IMR-90 (cell line): ENCODE measurements around the gene LHFPL3. TPM values are rescaled to one million over a fixed set of nuclear protein-coding genes. Genes with fewer than 3 reads are reported as not detected.

ENCODE experiments used
- ATAC-seq: fragments of 200-7000 bp; cut with Tn5 transposase; 2 replicates; pipeline ENCODE4 v1.9.1; 2020; ENCODE audit warnings: low read depth, mild to moderate bottlenecking, moderate library complexity
- BruUV-seq: library from RNA; stranded (reverse); fragments of 400-500 nt; replicated peaks from 2 replicates; lab custom pipeline; 2021; lab: Mats Ljungman, UMichigan
- CTCF ChIA-PET: fragments of 300-600 bp; formaldehyde crosslinking; extraction: SDS; loops from one replicate; lab custom pipeline; 2021; ENCODE audit warnings: antibody characterized with exemption; lab: Yijun Ruan, JAX
- POLR2A ChIA-PET: fragments of 300-600 bp; sonication (Branson Sonifier 250); formaldehyde crosslinking; loops from one replicate; lab custom pipeline; 2022; ENCODE audit warnings: antibody characterized with exemption; ENCODE audit not compliant: unreplicated experiment; lab: Charles Lee
- DNase-seq: peaks from one replicate; pipeline ENCODE4 v3.0.0; 2013
- H2AFZ ChIP-seq: replicated peaks from 2 replicates; pipeline ENCODE3; 2013; ENCODE audit warnings: low read length, mild to moderate bottlenecking; ENCODE audit not compliant: poor library complexity
- H2AK5ac ChIP-seq: 2 replicates; pipeline ENCODE4 v1.6.1; 2013; ENCODE audit warnings: low read depth, low read length, inconsistent platforms
- H2AK9ac ChIP-seq: replicated peaks from 2 replicates; pipeline ENCODE3; 2013; ENCODE audit warnings: mild to moderate bottlenecking, low read depth, low read length, moderate library complexity; ENCODE audit not compliant: poor library complexity
- H2BK120ac ChIP-seq: 2 replicates; pipeline ENCODE4 v1.6.1; 2013; ENCODE audit warnings: low read depth, low read length, inconsistent platforms
- H2BK15ac ChIP-seq: 3 replicates; pipeline ENCODE4 v1.6.1; 2013; ENCODE audit warnings: low read depth, low read length, inconsistent platforms
- H2BK20ac ChIP-seq: 2 replicates; pipeline ENCODE4 v1.6.1; 2013; ENCODE audit warnings: low read depth, mild to moderate bottlenecking, inconsistent platforms, low read length, moderate library complexity
- H2BK5ac ChIP-seq: 2 replicates; pipeline ENCODE4 v1.6.1; 2013; ENCODE audit warnings: mild to moderate bottlenecking, low read depth, low read length, inconsistent platforms; ENCODE audit not compliant: poor library complexity, severe bottlenecking
- H3K14ac ChIP-seq: replicated peaks from 2 replicates; pipeline ENCODE4 v1.6.1; 2013; ENCODE audit warnings: low read depth, low read length, inconsistent platforms
- H3K18ac ChIP-seq: 2 replicates; pipeline ENCODE4 v1.6.1; 2013; ENCODE audit warnings: low read depth, low read length, control low read depth
- H3K23ac ChIP-seq: 2 replicates; pipeline ENCODE4 v1.6.1; 2013; ENCODE audit warnings: low read depth, low read length, inconsistent platforms
- H3K27ac ChIP-seq: 2 replicates; pipeline ENCODE4 v1.5.1; 2013; ENCODE audit warnings: mild to moderate bottlenecking, control low read depth, low read length; ENCODE audit not compliant: insufficient read depth
- H3K27me3 ChIP-seq: 2 replicates; pipeline ENCODE4 v1.6.1; 2013; ENCODE audit warnings: low read length; ENCODE audit not compliant: control insufficient read depth, insufficient read depth
- H3K36me3 ChIP-seq: 2 replicates; pipeline ENCODE4 v1.6.1; 2013; ENCODE audit warnings: low read length, mixed read lengths; ENCODE audit not compliant: control insufficient read depth, insufficient read depth
- H3K4ac ChIP-seq: 2 replicates; pipeline ENCODE4 v1.6.1; 2013; ENCODE audit warnings: low read depth, low read length, inconsistent platforms
- H3K4me1 ChIP-seq: 2 replicates; pipeline ENCODE4 v1.6.1; 2013; ENCODE audit warnings: low read length, mixed read lengths; ENCODE audit not compliant: control insufficient read depth, insufficient read depth
- H3K4me2 ChIP-seq: 2 replicates; pipeline ENCODE4 v1.6.1; 2013; ENCODE audit warnings: low read depth, mild to moderate bottlenecking, control low read depth, low read length, moderate library complexity
- H3K4me3 ChIP-seq: 2 replicates; pipeline ENCODE4 v1.5.1; 2013; ENCODE audit warnings: low read depth, mild to moderate bottlenecking, control low read depth, low read length, moderate library complexity; ENCODE audit not compliant: insufficient read depth
- H3K56ac ChIP-seq: 2 replicates; pipeline ENCODE4 v1.6.1; 2013; ENCODE audit warnings: low read length, inconsistent platforms; ENCODE audit not compliant: insufficient read depth; ENCODE audit errors: extremely low read depth
- H3K79me1 ChIP-seq, 2 experiments: 2 replicates each; pipeline ENCODE4 v1.6.1; 2013; ENCODE audit warnings: low read length in 2 of 2, inconsistent platforms in 1 of 2, low read depth in 1 of 2
- H3K9ac ChIP-seq: 2 replicates; pipeline ENCODE4 v1.6.1; 2013; ENCODE audit warnings: low read depth, low read length, control low read depth
- H3K9me1 ChIP-seq: 2 replicates; pipeline ENCODE4 v1.6.1; 2013; ENCODE audit warnings: low read length, inconsistent platforms; ENCODE audit not compliant: insufficient read depth
- H3K9me3 ChIP-seq: 2 replicates; pipeline ENCODE4 v1.6.1; 2013; ENCODE audit warnings: low read length; ENCODE audit not compliant: control insufficient read depth, insufficient read depth
- H4K20me1 ChIP-seq: 2 replicates; pipeline ENCODE4 v1.6.1; 2013; ENCODE audit warnings: low read length, inconsistent platforms; ENCODE audit not compliant: insufficient read depth
- H4K5ac ChIP-seq: 2 replicates; pipeline ENCODE4 v1.6.1; 2013; ENCODE audit warnings: mild to moderate bottlenecking, low read depth, low read length, control low read depth
- H4K8ac ChIP-seq, 2 experiments: 2 replicates each; pipeline ENCODE4 v1.6.1; 2013; ENCODE audit warnings: low read depth in 2 of 2, low read length in 2 of 2, control low read depth in 1 of 2, inconsistent platforms in 1 of 2
- H4K91ac ChIP-seq: 2 replicates; pipeline ENCODE4 v1.6.1; 2013; ENCODE audit warnings: low read depth, low read length, inconsistent platforms; ENCODE audit not compliant: insufficient read depth
- BHLHE40 ChIP-seq: fragments of 150-350 bp; IDR thresholded peaks from 2 replicates; pipeline ENCODE4 v1.6.1; 2016; ENCODE audit warnings: mild to moderate bottlenecking, low read depth, low read length
- CEBPB ChIP-seq: IDR thresholded peaks from 2 replicates; pipeline ENCODE4 v1.6.1; 2012; ENCODE audit warnings: low read depth, low read length, improper control_type of control experiment
- CHD1 ChIP-seq: IDR thresholded peaks from 2 replicates; pipeline ENCODE4 v1.6.1; 2012; ENCODE audit warnings: low read depth, low read length, improper control_type of control experiment
- FOS ChIP-seq: fragments of 150-350 bp; IDR thresholded peaks from 2 replicates; pipeline ENCODE4 v1.6.1; 2016; ENCODE audit warnings: low read depth, low read length
- MAFK ChIP-seq: IDR thresholded peaks from 2 replicates; pipeline ENCODE4 v1.6.1; 2012; ENCODE audit warnings: low read depth, low read length, improper control_type of control experiment
- MAZ ChIP-seq: IDR thresholded peaks from 2 replicates; pipeline ENCODE4 v1.6.1; 2012; ENCODE audit warnings: low read depth, mild to moderate bottlenecking, low read length, improper control_type of control experiment, moderate library complexity, borderline replicate concordance
- MXI1 ChIP-seq: IDR thresholded peaks from 2 replicates; pipeline ENCODE4 v1.6.1; 2012; ENCODE audit warnings: low read depth, mild to moderate bottlenecking, low read length, moderate library complexity, borderline replicate concordance
- NFE2L2 ChIP-seq: fragments of 150-350 bp; IDR thresholded peaks from 2 replicates; pipeline ENCODE4 v1.6.1; 2016; ENCODE audit warnings: low read depth, mild to moderate bottlenecking, low read length
- POLR2A ChIP-seq: IDR thresholded peaks from 2 replicates; pipeline ENCODE4 v1.6.1; 2012; ENCODE audit warnings: mild to moderate bottlenecking, low read depth, low read length
- RAD21 ChIP-seq: IDR thresholded peaks from 2 replicates; pipeline ENCODE4 v1.6.1; 2012; ENCODE audit warnings: low read length, improper control_type of control experiment
- RCOR1 ChIP-seq: IDR thresholded peaks from 2 replicates; pipeline ENCODE4 v1.6.1; 2012; ENCODE audit warnings: mild to moderate bottlenecking, low read length, improper control_type of control experiment; ENCODE audit not compliant: insufficient replicate concordance
- RFX5 ChIP-seq: IDR thresholded peaks from 2 replicates; pipeline ENCODE4 v1.8.0; 2012; ENCODE audit warnings: low read depth, mild to moderate bottlenecking, low read length, moderate library complexity
- SMC3 ChIP-seq: fragments of 150-350 bp; IDR thresholded peaks from 2 replicates; pipeline ENCODE4 v1.6.1; 2016; ENCODE audit warnings: low read depth, mild to moderate bottlenecking, antibody characterized with exemption, low read length, moderate library complexity
- WGBS, 2 experiments: methylation state at CpG; one replicate each; pipeline versions ENCODE4 v1.1.5 to v1.1.7; 2013; ENCODE audit warnings: missing lambda C conversion rate in 2 of 2; ENCODE audit not compliant: insufficient read length in 1 of 2; ENCODE audit errors: extremely low coverage in 2 of 2; 5-methylcytosine and 5-hydroxymethylcytosine counted together
- dilution Hi-C: fragments of 300-500 bp; cut with HindIII; formaldehyde crosslinking; loops from one replicate; pipeline ENCODE4 v1.14.3; 2018; ENCODE audit warnings: low sequenced_read_pairs; ENCODE audit not compliant: unreplicated experiment
- in situ Hi-C: fragments of 300-500 bp; cut with MboI; formaldehyde crosslinking; loops from 3 replicates; pipeline ENCODE4 v1.14.3; 2019; ENCODE audit warnings: low sequenced_read_pairs, inconsistent platforms, mixed read lengths
- intact Hi-C: fragments of 100-400 bp; cut with micrococcal nuclease; formaldehyde crosslinking; loops from 2 replicates; pipeline ENCODE4 v1.10.0; 2022
- polyA plus RNA-seq, 3 experiments: library from polyadenylated mRNA; depleted of rRNA; stranded (reverse); fragments of >200 nt; gene quantifications; 2 replicates each; pipeline ENCODE4 v1.2.3, GENCODE V29; 2012; ENCODE audit warnings: low replicate concordance in 1 of 3
- total RNA-seq: library from RNA; depleted of rRNA; stranded (reverse); fragments of >200 nt; gene quantifications from 2 replicates; pipeline ENCODE4 v1.2.3, GENCODE V29; 2012
- TF ChIP-seq, protein P1 (sequence below): conservative IDR thresholded peaks from 2 replicates; pipeline ENCODE4 v1.5.1; 2012; ENCODE audit warnings: mild to moderate bottlenecking, low read depth, low read length, improper control_type of control experiment
- TF ChIP-seq, protein P2 (sequence below): fragments of 150-350 bp; IDR thresholded peaks from 2 replicates; pipeline ENCODE4 v1.6.1; 2016; ENCODE audit warnings: low read depth, mild to moderate bottlenecking, low read length, moderate library complexity, borderline replicate concordance
- TF ChIP-seq, protein P3 (sequence below): fragments of 150-350 bp; IDR thresholded peaks from 2 replicates; pipeline ENCODE4 v1.6.1; 2017; ENCODE audit warnings: mild to moderate bottlenecking, antibody characterized with exemption, low read length, low read depth

The LHFPL3 gene
- total and polyA plus RNA-seq, 2 of the 4 experiments (the other 2 are of a cell fraction) = not detected

DNA sequence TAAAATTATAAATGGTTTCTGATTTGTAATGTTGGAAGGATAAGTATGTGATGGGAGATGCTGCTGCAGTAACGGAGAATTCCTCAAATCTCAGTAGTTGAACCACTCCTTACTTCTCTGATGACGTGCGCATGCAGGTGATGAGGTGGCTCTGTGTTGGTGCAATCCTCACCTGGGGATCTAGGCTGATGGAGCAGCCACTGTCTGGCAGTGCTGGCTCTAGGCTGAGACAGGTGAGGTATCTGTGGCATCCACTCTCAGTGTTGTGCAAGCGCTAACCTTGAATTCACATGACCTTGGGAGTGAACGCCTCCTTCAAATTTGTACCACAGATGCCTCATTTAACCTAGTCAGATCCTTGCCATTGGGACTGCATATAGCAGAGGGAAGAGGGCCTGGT, 35.0 kb downstream of the LHFPL3 start:
- no CpG with 5 or more reads among the region's 5 CpGs for WGBS, 2 experiments
- no peaks in the 10 kb centered on the region for H3K36me3 ChIP-seq
- dilution Hi-C loops = no loop called here

More for the DNA sequence above, 35.0 kb downstream of the LHFPL3 start:
- no peak overlapping the region for H3K18ac ChIP-seq
- no peak overlapping the region for H2AK9ac ChIP-seq
- H3K4me1 ChIP-seq = no peaks in the 10 kb centered on the region
- no peaks in the 10 kb centered on the region for H3K9me3 ChIP-seq
- no peak overlapping the region for H3K9ac ChIP-seq
- ChIA-PET CTCF (no interaction called here), POLR2A (no interaction called here)
- no peak overlapping the region for H4K5ac ChIP-seq
- no peak overlapping the region for H2BK5ac ChIP-seq
- no peaks in the 10 kb centered on the region for H3K9me1 ChIP-seq
- no peak overlapping the region for H3K23ac ChIP-seq
- H4K91ac ChIP-seq = no peak overlapping the region
- H4K20me1 ChIP-seq = no peaks in the 10 kb centered on the region
- no peak overlapping the region for H3K56ac ChIP-seq
- no peak overlapping the region for H2BK15ac ChIP-seq
- BruUV-seq = no TSS peak
- no peak for ATAC-seq
- DNase-seq = no peak
- no peak overlapping the region for H3K4me3 ChIP-seq
- no peak overlapping the region for H3K4ac ChIP-seq
- TF ChIP-seq MAFK (no peak), RFX5 (no peak), CHD1 (no peak), MAZ (no peak), RCOR1 (no peak), RAD21 (no peak), MXI1 (no peak), POLR2A (no peak), NFE2L2 (no peak), CEBPB (no peak), BHLHE40 (no peak), FOS (no peak), SMC3 (no peak)
- TF ChIP-seq, protein P1, sequence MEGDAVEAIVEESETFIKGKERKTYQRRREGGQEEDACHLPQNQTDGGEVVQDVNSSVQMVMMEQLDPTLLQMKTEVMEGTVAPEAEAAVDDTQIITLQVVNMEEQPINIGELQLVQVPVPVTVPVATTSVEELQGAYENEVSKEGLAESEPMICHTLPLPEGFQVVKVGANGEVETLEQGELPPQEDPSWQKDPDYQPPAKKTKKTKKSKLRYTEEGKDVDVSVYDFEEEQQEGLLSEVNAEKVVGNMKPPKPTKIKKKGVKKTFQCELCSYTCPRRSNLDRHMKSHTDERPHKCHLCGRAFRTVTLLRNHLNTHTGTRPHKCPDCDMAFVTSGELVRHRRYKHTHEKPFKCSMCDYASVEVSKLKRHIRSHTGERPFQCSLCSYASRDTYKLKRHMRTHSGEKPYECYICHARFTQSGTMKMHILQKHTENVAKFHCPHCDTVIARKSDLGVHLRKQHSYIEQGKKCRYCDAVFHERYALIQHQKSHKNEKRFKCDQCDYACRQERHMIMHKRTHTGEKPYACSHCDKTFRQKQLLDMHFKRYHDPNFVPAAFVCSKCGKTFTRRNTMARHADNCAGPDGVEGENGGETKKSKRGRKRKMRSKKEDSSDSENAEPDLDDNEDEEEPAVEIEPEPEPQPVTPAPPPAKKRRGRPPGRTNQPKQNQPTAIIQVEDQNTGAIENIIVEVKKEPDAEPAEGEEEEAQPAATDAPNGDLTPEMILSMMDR = no peak
- TF ChIP-seq, protein P2, sequence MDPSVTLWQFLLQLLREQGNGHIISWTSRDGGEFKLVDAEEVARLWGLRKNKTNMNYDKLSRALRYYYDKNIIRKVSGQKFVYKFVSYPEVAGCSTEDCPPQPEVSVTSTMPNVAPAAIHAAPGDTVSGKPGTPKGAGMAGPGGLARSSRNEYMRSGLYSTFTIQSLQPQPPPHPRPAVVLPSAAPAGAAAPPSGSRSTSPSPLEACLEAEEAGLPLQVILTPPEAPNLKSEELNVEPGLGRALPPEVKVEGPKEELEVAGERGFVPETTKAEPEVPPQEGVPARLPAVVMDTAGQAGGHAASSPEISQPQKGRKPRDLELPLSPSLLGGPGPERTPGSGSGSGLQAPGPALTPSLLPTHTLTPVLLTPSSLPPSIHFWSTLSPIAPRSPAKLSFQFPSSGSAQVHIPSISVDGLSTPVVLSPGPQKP = no peak
- TF ChIP-seq, protein P3, sequence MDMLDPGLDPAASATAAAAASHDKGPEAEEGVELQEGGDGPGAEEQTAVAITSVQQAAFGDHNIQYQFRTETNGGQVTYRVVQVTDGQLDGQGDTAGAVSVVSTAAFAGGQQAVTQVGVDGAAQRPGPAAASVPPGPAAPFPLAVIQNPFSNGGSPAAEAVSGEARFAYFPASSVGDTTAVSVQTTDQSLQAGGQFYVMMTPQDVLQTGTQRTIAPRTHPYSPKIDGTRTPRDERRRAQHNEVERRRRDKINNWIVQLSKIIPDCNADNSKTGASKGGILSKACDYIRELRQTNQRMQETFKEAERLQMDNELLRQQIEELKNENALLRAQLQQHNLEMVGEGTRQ = no peak
- intact Hi-C loops = no loop called here
- H3K27ac ChIP-seq = no peak overlapping the region
- H2AFZ ChIP-seq = no peak overlapping the region
- in situ Hi-C loops = no loop called here
- no peaks in the 10 kb centered on the region for H3K79me1 ChIP-seq
- no peak overlapping the region for H4K8ac ChIP-seq
- H3K4me2 ChIP-seq = no peak overlapping the region
- no peaks in the 10 kb centered on the region for H3K27me3 ChIP-seq
- no peak overlapping the region for H2BK20ac ChIP-seq
- H3K14ac ChIP-seq = no peak overlapping the region
- H2AK5ac ChIP-seq = no peak overlapping the region
- no peak overlapping the region for H2BK120ac ChIP-seq
